RWPE1 (cell line): Measurements from ENCODE around the gene ZNF266.

Experiments used
- CTCF ChIA-PET: fragments of 350-600 bp; sonication (Branson Sonifier 250); formaldehyde crosslinking; extraction: SDS; loops from one replicate; lab custom pipeline; 2021; lab: Yijun Ruan, JAX
- POLR2A ChIA-PET: fragments of 400-600 bp; formaldehyde crosslinking; extraction: SDS; loops from one replicate; lab custom pipeline; 2020; ENCODE audit warnings: antibody characterized with exemption; ENCODE audit not compliant: low non-redundant PET; lab: Yijun Ruan, JAX
- DNase-seq: peaks from one replicate; pipeline ENCODE4 v3.0.0; 2012; ENCODE audit warnings: low spot score
- H3K27ac ChIP-seq: fragments of 450-650 bp; 2 replicates; pipeline ENCODE4 v1.5.1; 2017
- CTCF ChIP-seq: fragments of 450-650 bp; conservative IDR thresholded peaks from 2 replicates; pipeline ENCODE4 v1.5.1; 2017; ENCODE audit warnings: low read depth, mild to moderate bottlenecking

ZNF266 gene

DNA sequence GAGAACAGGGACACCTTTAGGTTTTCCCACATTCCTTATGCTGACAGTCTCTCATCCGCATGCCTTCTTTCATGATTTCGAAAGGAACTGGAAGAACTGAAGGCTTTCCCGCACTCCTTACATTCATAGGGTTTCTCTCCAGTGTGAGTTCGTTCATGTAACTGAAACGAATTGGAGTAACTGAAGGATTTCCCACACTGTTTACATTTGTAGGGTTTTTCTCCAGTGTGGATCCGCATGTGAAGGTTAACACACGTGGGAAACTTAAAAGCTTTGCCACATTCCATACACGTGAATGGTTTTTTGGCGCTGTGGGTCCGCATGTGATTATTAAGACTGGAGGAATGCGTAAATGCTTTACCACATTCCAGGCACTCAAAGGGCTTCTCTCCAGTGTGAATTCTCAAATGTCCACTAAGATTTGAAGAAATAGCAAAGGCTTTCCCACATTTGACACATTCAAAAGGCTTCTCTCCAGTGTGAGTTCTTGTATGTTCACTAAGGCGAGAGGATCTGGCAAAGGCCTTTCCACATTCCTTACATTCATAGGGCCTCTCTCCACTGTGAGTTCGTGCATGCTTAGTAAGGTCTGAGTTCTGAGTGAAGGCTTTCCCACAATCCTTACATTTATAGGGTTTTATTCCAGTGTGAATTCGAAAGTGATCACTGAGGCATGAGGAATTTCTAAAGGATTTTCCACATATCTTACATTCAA is 22.0 kb downstream of the ZNF266 start:
- POLR2A ChIA-PET, result no interaction called here

DNA sequence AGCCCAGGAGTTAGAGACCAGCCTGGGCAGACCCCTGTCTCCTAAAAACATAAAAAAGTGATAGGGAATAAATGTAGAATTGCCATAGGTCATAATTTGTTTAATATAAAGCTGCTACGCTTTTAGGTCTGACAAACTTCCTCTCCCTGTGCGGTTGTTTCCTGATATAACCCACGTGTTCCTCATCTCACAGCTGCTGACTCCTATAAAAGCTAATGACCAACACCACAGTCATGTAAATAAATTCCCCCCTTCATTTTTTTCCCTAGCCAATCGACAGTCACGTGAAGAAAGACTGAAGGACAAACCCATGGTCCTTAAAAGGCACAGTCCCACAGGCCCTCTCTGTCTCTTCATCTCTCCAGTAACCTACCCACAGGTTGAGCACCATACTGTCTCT is 27.5 kb downstream of the ZNF266 start:
- no peak for DNase-seq
- H3K27ac ChIP-seq, result no peak overlapping the region
- TF ChIP-seq CTCF, result no peak
- POLR2A ChIA-PET, result no interaction called here
- CTCF ChIA-PET, result interaction anchor here (0.7 kb wide), 1 partner anchor 55 kb away, joined by 6 read pairs; no protein-coding TSS in a partner anchor

More for the DNA sequence above, 22.0 kb downstream of the ZNF266 start:
- CTCF ChIA-PET, result no interaction called here
- TF ChIP-seq CTCF, result no peak
- DNase-seq, result no peak
- no peak overlapping the region for H3K27ac ChIP-seq

- no peak for TF ChIP-seq CTCF
- peak; percentile 78 for DNase-seq
- ChIA-PET CTCF (interaction anchor here (0.5 kb wide), 1 partner anchor 161 kb away, joined by 3 read pairs; no protein-coding TSS in a partner anchor), POLR2A (no interaction called here)
- H3K27ac ChIP-seq, result peak overlapping the region; percentile 67
These were observed 28.5 kb downstream of the ZNF266 start for GRCh38 chr19:9406798-9407352.

- no peak overlapping the region for H3K27ac ChIP-seq
- CTCF ChIA-PET, result no interaction called here
- DNase-seq, result no peak
- no peak for TF ChIP-seq CTCF
- POLR2A ChIA-PET, result no interaction called here
These were observed 54.0 kb downstream of the ZNF266 start for GRCh38 chr19:9381361-9381785.

GRCh38 chr19:9370738-9371619 is 64.4 kb downstream of the ZNF266 start:
- ChIA-PET POLR2A (no interaction called here), CTCF (no interaction called here)
- no peak for TF ChIP-seq CTCF
- no peak overlapping the region for H3K27ac ChIP-seq
- no peak for DNase-seq

GRCh38 chr19:9362905-9363304 is 72.5 kb downstream of the ZNF266 start, which contains the start of gene ZNF177:
TSS of gene ZNF177 (plus strand) at chr19:9363013. CDS start at chr19:9378312, 15,299 bp downstream.
- no peak within 1 kb of the TSS for H3K27ac ChIP-seq
- ChIA-PET CTCF (no interaction called here), POLR2A (no interaction called here)
- TF ChIP-seq CTCF, result no peak
- no peak for DNase-seq
